Fibroblast of lung (primary cell): ENCODE results near the gene NCKIPSD. TPM values are rescaled to one million over a fixed set of nuclear protein-coding genes. Genes with fewer than 3 reads are reported as not detected.

Source experiments
- DNase-seq, 2 donors: peaks; one replicate each; pipeline versions ENCODE4 v3.0.0 to v3.0.0-alpha.2; 2010; ENCODE audit warnings: low read depth in 2 of 2
- H2AFZ ChIP-seq: 2 replicates; pipeline ENCODE4 v1.5.1; 2012; ENCODE audit warnings: low read length, control low read depth, inconsistent platforms
- H3K27ac ChIP-seq: 2 replicates; pipeline ENCODE4 v1.5.1; 2011; ENCODE audit warnings: low read length, control low read depth; ENCODE audit not compliant: insufficient read depth
- H3K27me3 ChIP-seq: 2 replicates; pipeline ENCODE4 v1.5.1; 2011; ENCODE audit warnings: mild to moderate bottlenecking, low read length; ENCODE audit not compliant: control insufficient read depth, insufficient read depth
- H3K36me3 ChIP-seq: 2 replicates; pipeline ENCODE4 v1.5.1; 2011; ENCODE audit warnings: low read length; ENCODE audit not compliant: control insufficient read depth, insufficient read depth
- H3K4me1 ChIP-seq: 2 replicates; pipeline ENCODE4 v1.5.1; 2011; ENCODE audit warnings: low read length; ENCODE audit not compliant: control insufficient read depth, insufficient read depth; ENCODE audit errors: extremely low read depth
- H3K4me2 ChIP-seq: 2 replicates; pipeline ENCODE4 v1.5.1; 2011; ENCODE audit warnings: low read length, control low read depth; ENCODE audit not compliant: insufficient read depth; ENCODE audit errors: extremely low read depth
- H3K4me3 ChIP-seq, 4 experiments: fragments of 200-600 bp in 1 of 4; sonication (generic) in 1 of 4; replicated peaks in 1 of 4; 2 replicates each; pipeline ENCODE4 v1.5.1; 2011 to 2016; ENCODE audit warnings: low read length in 4 of 4, low read depth in 3 of 4, mild to moderate bottlenecking in 3 of 4, control low read depth in 2 of 4, inconsistent platforms in 1 of 4, mixed read lengths in 1 of 4; ENCODE audit not compliant: insufficient read depth in 1 of 4; ENCODE audit errors: control extremely low read depth in 1 of 4
- H3K79me2 ChIP-seq: 2 replicates; pipeline ENCODE4 v1.5.1; 2012; ENCODE audit warnings: mild to moderate bottlenecking, low read length, inconsistent platforms; ENCODE audit not compliant: control insufficient read depth, insufficient read depth
- H3K9ac ChIP-seq: 2 replicates; pipeline ENCODE4 v1.5.1; 2011; ENCODE audit warnings: mild to moderate bottlenecking, low read length, control low read depth; ENCODE audit not compliant: insufficient read depth
- H3K9me3 ChIP-seq: 2 replicates; pipeline ENCODE4 v1.5.1; 2012; ENCODE audit warnings: low read depth, low read length; ENCODE audit not compliant: control insufficient read depth, insufficient read depth
- H4K20me1 ChIP-seq: 2 replicates; pipeline ENCODE4 v1.5.1; 2011; ENCODE audit warnings: low read length; ENCODE audit not compliant: control insufficient read depth, insufficient read depth; ENCODE audit errors: extremely low read depth
- EZH2 ChIP-seq: IDR thresholded peaks from 2 replicates; pipeline ENCODE4 v1.5.1; 2012; ENCODE audit warnings: low read length, control low read depth, mild to moderate bottlenecking; ENCODE audit errors: missing control alignments
- polyA plus RNA-seq, 2 donors: library from polyadenylated mRNA; depleted of rRNA in 1 of 2; stranded (reverse) in 1 of 2; unstranded in 1 of 2; fragments of >200 nt; gene quantifications; 2 replicates each; pipeline ENCODE4 v1.2.1, GENCODE V29; 2011 to 2012; ENCODE audit warnings: missing spikeins in 1 of 2
- total RNA-seq: library from RNA; depleted of rRNA; stranded (reverse); fragments of >200 nt; gene quantifications from 2 replicates; pipeline ENCODE4 v1.2.1, GENCODE V29; 2014
- TF ChIP-seq, protein P1 (sequence below), 2 donors: IDR thresholded peaks in 1 of 2; conservative IDR thresholded peaks in 1 of 2; 1 replicate in 1 of 2; 2 replicates in 1 of 2; pipeline ENCODE4 v1.5.1; 2011 to 2012; ENCODE audit warnings: low read length in 2 of 2, control low read depth in 1 of 2, inconsistent platforms in 1 of 2, low read depth in 1 of 2, mild to moderate bottlenecking in 1 of 2

NCKIPSD gene
- total and polyA plus RNA-seq, 2 donors (not counting 1 experiment from before 2014, with no cell fraction given) = 14.6 to 23.3 TPM

DNA sequence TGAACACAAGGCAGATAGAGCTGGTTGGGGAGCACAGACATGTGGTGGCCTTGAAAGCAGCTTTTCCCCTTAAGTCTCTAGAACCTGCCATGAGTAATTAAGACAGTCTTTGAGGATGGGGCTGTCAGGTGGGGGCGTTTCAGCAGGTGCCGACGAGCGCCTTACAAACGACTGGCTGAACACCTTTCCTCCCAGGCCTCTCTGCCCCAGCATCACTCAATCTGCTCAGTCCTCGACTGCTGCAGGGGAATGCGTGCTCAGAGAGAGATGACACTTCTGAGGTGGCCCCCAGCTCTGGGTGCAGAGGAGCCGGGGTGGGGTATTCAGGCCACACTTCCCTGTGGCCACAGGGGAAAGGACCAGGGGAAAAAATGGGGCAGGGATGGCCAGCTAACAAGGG is 8.1 kb upstream of the NCKIPSD start:
- H3K27ac ChIP-seq = peak overlapping the region; percentile 61
- peak overlapping the region in 1 of 4 experiments; percentile 38 for H3K4me3 ChIP-seq
- no peak overlapping the region for H3K9ac ChIP-seq
- peaks cover 30% of the 10 kb centered on the region for H3K36me3 ChIP-seq
- peak overlapping the region; percentile 87 for H3K4me2 ChIP-seq
- H3K27me3 ChIP-seq = no peaks in the 10 kb centered on the region
- H3K79me2 ChIP-seq = peaks cover 55% of the 10 kb centered on the region
- H3K9me3 ChIP-seq = no peaks in the 10 kb centered on the region
- H4K20me1 ChIP-seq = no peaks in the 10 kb centered on the region
- peaks cover 17% of the 10 kb centered on the region for H3K4me1 ChIP-seq
- DNase-seq = no peak
- no peak overlapping the region for H2AFZ ChIP-seq
- TF ChIP-seq, protein P1, sequence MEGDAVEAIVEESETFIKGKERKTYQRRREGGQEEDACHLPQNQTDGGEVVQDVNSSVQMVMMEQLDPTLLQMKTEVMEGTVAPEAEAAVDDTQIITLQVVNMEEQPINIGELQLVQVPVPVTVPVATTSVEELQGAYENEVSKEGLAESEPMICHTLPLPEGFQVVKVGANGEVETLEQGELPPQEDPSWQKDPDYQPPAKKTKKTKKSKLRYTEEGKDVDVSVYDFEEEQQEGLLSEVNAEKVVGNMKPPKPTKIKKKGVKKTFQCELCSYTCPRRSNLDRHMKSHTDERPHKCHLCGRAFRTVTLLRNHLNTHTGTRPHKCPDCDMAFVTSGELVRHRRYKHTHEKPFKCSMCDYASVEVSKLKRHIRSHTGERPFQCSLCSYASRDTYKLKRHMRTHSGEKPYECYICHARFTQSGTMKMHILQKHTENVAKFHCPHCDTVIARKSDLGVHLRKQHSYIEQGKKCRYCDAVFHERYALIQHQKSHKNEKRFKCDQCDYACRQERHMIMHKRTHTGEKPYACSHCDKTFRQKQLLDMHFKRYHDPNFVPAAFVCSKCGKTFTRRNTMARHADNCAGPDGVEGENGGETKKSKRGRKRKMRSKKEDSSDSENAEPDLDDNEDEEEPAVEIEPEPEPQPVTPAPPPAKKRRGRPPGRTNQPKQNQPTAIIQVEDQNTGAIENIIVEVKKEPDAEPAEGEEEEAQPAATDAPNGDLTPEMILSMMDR (conservative IDR thresholded peaks at IDR 0.05 in 1 of 2, IDR thresholded peaks at IDR 0.05 in 1 of 2; ENCODE audit: low read depth in 1 of 2, low read length in 2 of 2) = no peak
- TF ChIP-seq EZH2 = no peak

DNA sequence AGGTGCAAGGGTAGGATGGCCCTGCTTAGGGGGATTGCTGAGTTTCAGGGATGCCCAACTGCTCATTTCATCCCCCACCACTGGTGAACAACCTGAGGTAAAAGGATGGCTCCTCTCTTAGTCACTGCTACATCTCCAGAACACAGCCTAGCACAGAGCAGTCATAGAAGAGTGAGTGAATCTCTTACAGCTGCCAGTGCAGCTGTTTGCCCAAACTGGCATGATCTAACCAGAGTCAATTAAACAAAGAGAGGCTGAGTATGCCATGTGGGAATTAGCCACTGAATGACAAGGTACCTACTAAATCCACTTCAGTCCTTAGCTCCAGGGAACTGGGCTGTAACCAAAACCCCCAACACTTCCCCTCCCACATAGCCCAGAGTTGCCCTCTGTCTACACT is 6.8 kb upstream of the NCKIPSD start:
- Histone ChIP-seq H3K9me3 (no peaks in the 10 kb centered on the region), H4K20me1 (no peaks in the 10 kb centered on the region), H3K4me1 (peaks cover 21% of the 10 kb centered on the region), H3K27me3 (no peaks in the 10 kb centered on the region), H3K9ac (no peak overlapping the region), H3K4me2 (peak overlapping the region; percentile 8), H2AFZ (no peak overlapping the region), H3K4me3 (no peak overlapping the region), H3K79me2 (peaks cover 44% of the 10 kb centered on the region), H3K36me3 (peaks cover 40% of the 10 kb centered on the region), H3K27ac (no peak overlapping the region)
- no peak for TF ChIP-seq EZH2
- TF ChIP-seq, protein P1 (conservative IDR thresholded peaks at IDR 0.05 in 1 of 2, IDR thresholded peaks at IDR 0.05 in 1 of 2; ENCODE audit: low read depth in 1 of 2, low read length in 2 of 2) = no peak
- DNase-seq = no peak

DNA sequence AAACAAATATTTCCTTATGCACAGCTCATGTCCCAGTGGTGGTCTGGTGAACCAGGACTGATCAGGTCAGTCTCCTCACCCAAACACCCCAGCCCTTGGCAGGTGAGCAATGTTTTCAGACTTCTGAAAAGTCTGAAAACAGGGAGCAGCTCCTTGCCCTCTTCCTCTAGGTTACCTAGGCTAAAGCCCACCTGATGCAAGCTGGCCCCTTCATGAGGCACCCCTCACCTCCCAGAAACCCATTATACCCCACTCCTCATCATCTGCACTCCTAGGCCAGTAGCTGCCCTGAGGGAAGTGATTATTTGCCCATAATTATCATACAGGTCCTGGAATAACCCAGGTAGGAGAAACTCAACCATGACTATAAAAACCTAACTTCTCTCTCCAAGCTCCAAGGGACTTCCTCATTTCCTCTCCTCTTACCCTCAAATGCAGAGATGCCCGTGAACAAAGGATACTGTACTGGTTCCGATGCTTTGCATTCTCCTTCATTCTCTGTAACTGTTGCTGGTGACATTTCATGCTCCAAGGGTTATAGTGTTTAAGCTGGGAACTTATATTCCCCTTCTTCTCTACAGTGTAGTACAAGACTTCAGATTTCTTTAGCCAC is 5.2 kb upstream of the NCKIPSD start:
- Histone ChIP-seq H2AFZ (no peak overlapping the region), H3K27me3 (no peaks in the 10 kb centered on the region), H3K36me3 (peaks cover 40% of the 10 kb centered on the region), H3K9ac (no peak overlapping the region), H3K27ac (no peak overlapping the region), H4K20me1 (no peaks in the 10 kb centered on the region), H3K4me2 (no peak overlapping the region), H3K4me3 (no peak overlapping the region), H3K79me2 (peaks cover 31% of the 10 kb centered on the region), H3K9me3 (no peaks in the 10 kb centered on the region), H3K4me1 (peaks cover 25% of the 10 kb centered on the region)
- TF ChIP-seq EZH2 = no peak
- TF ChIP-seq, protein P1 (conservative IDR thresholded peaks at IDR 0.05 in 1 of 2, IDR thresholded peaks at IDR 0.05 in 1 of 2; ENCODE audit: low read depth in 1 of 2, low read length in 2 of 2) = no peak
- DNase-seq = no peak
